GM21786 (cell line): Measurements from ENCODE around the gene PLEKHG3.
"Not testable (repeated sequence)": the region's sequence is repeated elsewhere in the genome, so short reads cannot be mapped to it uniquely, and the experiment has no call there.

ENCODE experiments used
- ATAC-seq: cut with Tn5 transposase; IDR thresholded peaks from one replicate; pipeline ENCODE4 v1.9.1; 2021; ENCODE audit not compliant: unreplicated experiment

The PLEKHG3 gene

GRCh38 chr14:64686282-64686615 lies 18.0 kb upstream of the PLEKHG3 start:
- ATAC-seq: no peak

GRCh38 chr14:64688031-64688430 lies 16.2 kb upstream of the PLEKHG3 start:
- ATAC-seq: no peak

DNA sequence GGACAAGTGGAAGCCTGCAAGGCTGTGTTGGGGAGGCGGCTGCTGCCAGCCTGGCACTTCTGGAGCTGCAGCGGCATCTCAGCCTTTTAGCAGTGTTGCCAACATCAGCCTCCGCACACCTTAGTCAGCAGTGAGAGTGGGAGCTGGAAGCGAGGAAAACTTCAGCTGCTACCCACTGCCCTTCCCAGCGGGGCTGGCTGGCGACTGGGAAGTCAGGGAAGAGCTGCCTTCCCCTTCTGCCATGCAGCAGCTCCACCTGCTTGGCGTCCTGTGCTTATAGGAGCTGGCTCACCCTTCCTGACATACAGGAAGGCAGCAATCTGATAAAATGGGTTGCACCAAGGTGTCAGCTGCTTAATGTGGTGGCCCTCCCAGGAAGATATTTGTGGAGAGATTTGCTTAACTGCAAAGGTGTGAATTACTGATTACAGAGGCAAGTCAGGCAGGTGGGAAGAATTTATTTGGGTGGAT lies 15.4 kb upstream of the PLEKHG3 start:
- ATAC-seq: no peak

- ATAC-seq: no peak
Measured at GRCh38 chr14:64689289-64689688, 14.9 kb upstream of the PLEKHG3 start.

- ATAC-seq: not testable (repeated sequence)
Measured at GRCh38 chr14:64690607-64691006, 13.6 kb upstream of the PLEKHG3 start.

- ATAC-seq: no peak
Measured at GRCh38 chr14:64691376-64691775, 12.8 kb upstream of the PLEKHG3 start.

GRCh38 chr14:64692189-64692985 lies 11.8 kb upstream of the PLEKHG3 start:
- ATAC-seq: no peak

DNA sequence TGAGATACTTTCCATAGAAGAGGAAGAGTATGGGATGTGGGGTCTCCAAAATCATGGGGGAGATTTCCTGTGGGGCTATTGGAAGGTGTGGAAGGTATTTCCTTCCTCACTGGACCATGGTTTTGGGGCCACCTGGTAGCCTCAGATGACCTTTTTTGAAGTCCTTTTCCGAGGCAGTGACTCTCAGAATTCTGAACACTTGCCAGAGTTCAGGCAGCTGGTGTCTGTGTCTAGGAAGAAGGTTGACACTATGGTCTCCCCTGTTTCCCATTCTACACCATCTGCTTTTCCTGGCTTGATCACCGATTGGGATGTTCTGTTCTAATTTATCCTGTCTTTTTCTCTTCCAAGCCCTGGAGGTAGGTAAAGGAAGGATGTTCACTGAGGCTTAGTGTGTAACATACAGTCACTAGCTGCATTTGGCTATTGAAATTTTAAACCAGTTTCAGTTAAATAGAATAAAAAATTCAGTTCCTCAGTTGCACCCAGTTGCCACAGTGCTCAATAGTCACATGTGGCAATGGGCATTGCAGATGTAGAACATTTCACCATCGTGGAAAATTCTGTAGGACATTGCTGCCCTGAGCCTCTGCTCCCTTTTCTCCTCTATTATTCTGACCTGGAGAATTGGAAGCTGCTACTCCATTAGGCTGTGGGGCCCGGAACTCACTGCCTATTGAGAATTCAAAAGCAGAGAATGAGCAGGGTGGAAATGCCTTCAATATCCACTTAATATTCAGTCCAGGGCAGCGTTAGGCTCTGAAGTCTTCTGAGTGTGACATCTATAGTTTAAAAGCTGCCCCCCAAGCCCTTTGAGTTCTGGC lies 11.0 kb upstream of the PLEKHG3 start:
- ATAC-seq: no peak

GRCh38 chr14:64693810-64694165 lies 10.4 kb upstream of the PLEKHG3 start:
- no peak for ATAC-seq

DNA sequence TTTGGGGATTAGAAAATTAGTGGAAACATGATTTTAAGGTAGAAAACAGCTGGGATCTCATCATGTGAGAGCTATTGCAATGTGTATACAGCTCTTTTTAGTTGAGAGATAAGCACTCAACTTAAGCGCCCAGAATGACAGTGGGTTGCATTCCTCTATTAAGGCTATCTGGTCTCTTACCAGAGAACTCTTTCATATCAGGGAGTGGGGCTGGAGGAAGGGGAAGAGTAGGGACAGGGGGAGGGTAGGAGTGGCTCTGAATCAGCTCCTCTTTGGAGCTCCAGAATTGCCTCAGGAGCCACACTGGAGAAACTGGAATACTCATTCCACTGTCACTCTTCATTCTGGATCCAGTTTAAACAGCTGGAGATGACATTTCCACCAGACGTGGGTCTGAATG lies 9.2 kb upstream of the PLEKHG3 start:
- no peak for ATAC-seq

GRCh38 chr14:64696355-64696857 lies 7.8 kb upstream of the PLEKHG3 start:
- no peak for ATAC-seq

- ATAC-seq: no peak
Measured at GRCh38 chr14:64698903-64699302, 5.3 kb upstream of the PLEKHG3 start.

- ATAC-seq: no peak
Measured at GRCh38 chr14:64700290-64700689, 3.9 kb upstream of the PLEKHG3 start.

DNA sequence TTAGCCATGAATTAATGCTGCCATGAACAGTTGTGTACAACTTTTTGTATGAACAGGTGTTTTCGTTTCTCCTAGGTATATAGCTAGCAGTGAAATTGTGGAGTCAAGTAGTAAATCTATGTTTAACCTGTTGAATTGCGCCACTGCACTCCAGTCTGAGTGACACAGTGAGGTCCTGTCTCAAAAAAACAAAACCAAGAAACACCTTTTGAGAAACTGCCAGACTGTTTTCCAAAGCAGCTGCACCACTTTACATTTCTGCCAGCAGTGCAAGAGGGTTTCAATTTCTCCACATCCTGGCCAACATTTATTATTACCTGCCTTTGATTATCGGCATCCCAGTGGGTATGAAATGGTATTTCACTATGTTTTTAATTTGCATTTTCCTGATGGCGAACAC lies 3.3 kb upstream of the PLEKHG3 start:
- no peak for ATAC-seq

GRCh38 chr14:64701660-64702059 lies 2.6 kb upstream of the PLEKHG3 start:
- ATAC-seq: no peak

GRCh38 chr14:64702493-64703394 lies 1.5 kb upstream of the PLEKHG3 start:
- ATAC-seq: no peak

DNA sequence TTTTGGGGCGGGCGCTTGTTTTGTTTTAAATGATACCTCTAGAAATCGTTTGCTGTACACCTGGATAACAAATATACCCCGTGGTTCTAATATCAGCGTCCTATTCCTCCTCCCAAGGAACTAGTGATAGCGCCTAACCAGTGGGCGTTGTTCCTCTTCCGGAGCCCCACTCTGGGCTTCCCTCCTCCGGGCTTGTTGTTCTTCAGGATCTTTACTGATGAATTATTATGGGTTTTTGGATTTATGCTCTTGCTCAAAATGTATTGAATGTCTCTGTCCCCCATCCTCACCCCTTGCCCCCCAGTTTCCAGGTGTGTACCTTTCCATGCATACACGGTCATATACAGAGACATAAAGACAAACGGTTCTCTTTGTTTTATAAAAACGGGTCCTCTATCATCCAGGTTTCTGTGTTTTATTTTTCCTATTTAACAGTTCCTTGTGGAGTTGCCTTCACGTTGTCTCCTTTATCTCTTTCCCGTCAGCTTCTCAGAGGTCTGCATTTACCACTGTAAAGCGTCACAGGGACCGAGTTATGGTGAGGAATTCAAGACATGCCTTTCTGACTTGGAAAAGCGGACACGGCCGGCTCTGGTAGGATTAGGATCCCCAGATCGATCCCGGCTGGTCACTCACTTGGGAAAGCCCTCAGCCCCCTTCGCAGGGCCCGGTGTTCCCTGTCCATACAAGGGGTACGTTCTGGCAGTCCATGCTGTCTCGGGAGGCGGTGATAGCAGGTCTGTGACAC lies 655 bp upstream of the PLEKHG3 start:
- ATAC-seq: no peak

GRCh38 chr14:64704743-64705380 lies 638 bp downstream of the PLEKHG3 start:
- no peak for ATAC-seq

GRCh38 chr14:64705381-64706118 lies 1.3 kb downstream of the PLEKHG3 start:
- ATAC-seq: no peak
